CD4-positive, alpha-beta T cell (primary cell): ENCODE results near the gene LGI2. TPM values are rescaled to one million over a fixed set of nuclear protein-coding genes. Genes with fewer than 3 reads are reported as not detected.
"Not testable (repeated sequence)": the region's sequence is repeated elsewhere in the genome, so short reads cannot be mapped to it uniquely, and the experiment has no call there.

Experiments
- ATAC-seq: fragments of 200-7000 bp; cut with Tn5 transposase; one replicate; pipeline ENCODE4 v1.10.0; 2022; ENCODE audit warnings: mild to moderate bottlenecking; ENCODE audit not compliant: poor library complexity
- CTCF ChIA-PET: fragments of 350-600 bp; sonication (Branson Sonifier 250); formaldehyde crosslinking; loops from one replicate; lab custom pipeline; 2021; ENCODE audit warnings: antibody characterized with exemption, inconsistent platforms; lab: Charles Lee
- POLR2A ChIA-PET: fragments of 350-600 bp; sonication (Branson Sonifier 250); formaldehyde crosslinking; loops from one replicate; lab custom pipeline; 2021; ENCODE audit warnings: antibody characterized with exemption, inconsistent platforms; lab: Charles Lee
- DNase-seq, 14 experiments: peaks; one replicate each; pipeline ENCODE4 v3.0.0-alpha.2; 2013 to 2020; ENCODE audit warnings: mixed read lengths in 2 of 14
- H3K27ac ChIP-seq, 2 donors: one replicate each; pipeline versions ENCODE4 v1.5.1 to v1.7.0; 2013; ENCODE audit warnings: low read length in 2 of 2, low read depth in 1 of 2, mild to moderate bottlenecking in 1 of 2
- H3K27me3 ChIP-seq, 2 experiments: 1 replicate in 1 of 2; 2 replicates in 1 of 2; pipeline versions ENCODE4 v1.6.1 to v1.7.0; 2013; ENCODE audit warnings: low read length in 2 of 2, control low read depth in 1 of 2, mild to moderate bottlenecking in 1 of 2, moderate library complexity in 1 of 2; ENCODE audit not compliant: insufficient read depth in 2 of 2, control insufficient read depth in 1 of 2
- H3K36me3 ChIP-seq: one replicate; pipeline ENCODE4 v1.6.1; 2013; ENCODE audit warnings: low read length, control low read depth; ENCODE audit not compliant: insufficient read depth
- H3K4me1 ChIP-seq: one replicate; pipeline ENCODE4 v1.6.1; 2013; ENCODE audit warnings: low read length, control low read depth; ENCODE audit not compliant: insufficient read depth
- H3K4me3 ChIP-seq: one replicate; pipeline ENCODE4 v1.5.1; 2013; ENCODE audit warnings: mild to moderate bottlenecking, low read length, moderate library complexity
- H3K9me3 ChIP-seq, 2 experiments: 1 replicate in 1 of 2; 2 replicates in 1 of 2; pipeline versions ENCODE4 v1.6.1 to v1.7.0; 2013; ENCODE audit warnings: low read length in 2 of 2, mild to moderate bottlenecking in 2 of 2, control low read depth in 1 of 2, moderate library complexity in 1 of 2; ENCODE audit not compliant: control insufficient read depth in 1 of 2, insufficient read depth in 1 of 2
- H3K27ac Mint-ChIP-seq: one replicate; pipeline ENCODE4 v1.8.0; 2020; ENCODE audit warnings: mixed read lengths
- H3K27me3 Mint-ChIP-seq: one replicate; pipeline ENCODE4 v1.8.0; 2021; ENCODE audit warnings: mixed read lengths
- H3K36me3 Mint-ChIP-seq: one replicate; pipeline ENCODE4 v1.8.0; 2021; ENCODE audit warnings: low read depth, mixed read lengths
- H3K4me1 Mint-ChIP-seq: one replicate; pipeline ENCODE4 v1.8.0; 2021; ENCODE audit warnings: low read depth, mixed read lengths
- H3K4me3 Mint-ChIP-seq: one replicate; pipeline ENCODE4 v1.8.0; 2020; ENCODE audit warnings: mild to moderate bottlenecking, mixed read lengths
- H3K9me3 Mint-ChIP-seq: one replicate; pipeline ENCODE4 v1.8.0; 2020; ENCODE audit warnings: mixed read lengths
- CTCF ChIP-seq: fragments of 200-600 bp; IDR thresholded peaks from one replicate; pipeline ENCODE4 v1.8.0; 2022; ENCODE audit warnings: antibody characterized with exemption, mild to moderate bottlenecking
- intact Hi-C, 2 experiments: fragments of 100-400 bp; cut with DNase I in 1 of 2; cut with micrococcal nuclease in 1 of 2; formaldehyde crosslinking; loops; one replicate each; pipeline versions ENCODE4 v1.15.1 to v1.9.0; 2023 to 2025; cut with DNase I, micrococcal nuclease
- total RNA-seq, 174 experiments: library from RNA in 2 of 174; stranded (reverse) in 2 of 174; gene quantifications; one replicate each; pipeline ENCODE4 v1.2.3 and lab custom pipeline; 2021 to 2026

Gene LGI2
- total RNA-seq, 2 experiments from 2014 or later = not detected

- POLR2A ChIA-PET = no interaction called here
- no peak overlapping the region for H3K4me3 Mint-ChIP-seq
- Histone ChIP-seq H3K27ac (no peak overlapping the region), H3K9me3 (no peaks in the 10 kb centered on the region), H3K36me3 (no peaks in the 10 kb centered on the region), H3K27me3 (no peaks in the 10 kb centered on the region), H3K4me1 (no peaks in the 10 kb centered on the region), H3K4me3 (no peak overlapping the region)
- H3K36me3 Mint-ChIP-seq = no peaks in the 10 kb centered on the region
- H3K27ac Mint-ChIP-seq = no peak overlapping the region
- H3K27me3 Mint-ChIP-seq = peaks cover 18% of the 10 kb centered on the region
- H3K9me3 Mint-ChIP-seq = no peaks in the 10 kb centered on the region
- no peak for TF ChIP-seq CTCF
- H3K4me1 Mint-ChIP-seq = no peaks in the 10 kb centered on the region
- no peak for DNase-seq
- no peak for ATAC-seq
- CTCF ChIA-PET = no interaction called here
- intact Hi-C loops = no loop called here
Observed at GRCh38 chr4:25059791-25060190, 29.0 kb upstream of the LGI2 start.

GRCh38 chr4:25058796-25059195 is 28.1 kb upstream of the LGI2 start:
- TF ChIP-seq CTCF = no peak
- POLR2A ChIA-PET = no interaction called here
- H3K4me3 ChIP-seq = no peak overlapping the region
- DNase-seq (no peak), ATAC-seq (no peak)
- H3K27me3 ChIP-seq = no peaks in the 10 kb centered on the region
- CTCF ChIA-PET = no interaction called here
- Mint-ChIP-seq H3K4me1 (no peaks in the 10 kb centered on the region), H3K27me3 (peaks cover 23% of the 10 kb centered on the region), H3K9me3 (no peaks in the 10 kb centered on the region), H3K36me3 (no peaks in the 10 kb centered on the region), H3K4me3 (no peak overlapping the region), H3K27ac (no peak overlapping the region)
- H3K4me1 ChIP-seq = no peaks in the 10 kb centered on the region
- no peaks in the 10 kb centered on the region for H3K9me3 ChIP-seq
- no peaks in the 10 kb centered on the region for H3K36me3 ChIP-seq
- no peak overlapping the region for H3K27ac ChIP-seq
- intact Hi-C loops = no loop called here

GRCh38 chr4:25057299-25057698 is 26.6 kb upstream of the LGI2 start:
- TF ChIP-seq CTCF = no peak
- Mint-ChIP-seq H3K27me3 (peaks cover 19% of the 10 kb centered on the region), H3K27ac (no peak overlapping the region), H3K36me3 (no peaks in the 10 kb centered on the region), H3K9me3 (no peaks in the 10 kb centered on the region), H3K4me3 (no peak overlapping the region), H3K4me1 (no peaks in the 10 kb centered on the region)
- H3K27me3 ChIP-seq = no peaks in the 10 kb centered on the region
- CTCF ChIA-PET = no interaction called here
- intact Hi-C loops = no loop called here
- no peaks in the 10 kb centered on the region for H3K9me3 ChIP-seq
- H3K36me3 ChIP-seq = no peaks in the 10 kb centered on the region
- DNase-seq = no peak
- H3K27ac ChIP-seq = no peak overlapping the region
- no peaks in the 10 kb centered on the region for H3K4me1 ChIP-seq
- H3K4me3 ChIP-seq = no peak overlapping the region
- POLR2A ChIA-PET = no interaction called here
- no peak for ATAC-seq

- H3K27me3 ChIP-seq, H3K36me3 ChIP-seq, H3K4me3 Mint-ChIP-seq, H3K4me3 ChIP-seq, H3K9me3 Mint-ChIP-seq, H3K27ac Mint-ChIP-seq, H3K4me1 ChIP-seq, H3K27ac ChIP-seq, H3K9me3 ChIP-seq, H3K36me3 Mint-ChIP-seq, intact Hi-C loops, POLR2A ChIA-PET, ATAC-seq, H3K4me1 Mint-ChIP-seq, DNase-seq, CTCF ChIA-PET: not testable (repeated sequence)
- H3K27me3 Mint-ChIP-seq = peaks cover 25% of the 10 kb centered on the region
Observed at GRCh38 chr4:25052037-25052436, 21.3 kb upstream of the LGI2 start.
